Esophagus (tissue), 2 donors: ENCODE data around the gene TGM3. TPM values are rescaled to one million over a fixed set of nuclear protein-coding genes. Genes with fewer than 3 reads are reported as not detected.

Experiments used
- H3K27ac ChIP-seq, 2 donors: one replicate each; pipeline ENCODE4 v1.5.1; 2013; ENCODE audit warnings: low read depth in 2 of 2, mild to moderate bottlenecking in 2 of 2, inconsistent platforms in 1 of 2, low read length in 1 of 2, moderate library complexity in 1 of 2
- H3K27me3 ChIP-seq, 2 donors: one replicate each; pipeline ENCODE4 v1.6.1; 2013; ENCODE audit warnings: low read length in 2 of 2, control low read depth in 1 of 2, mild to moderate bottlenecking in 1 of 2; ENCODE audit not compliant: insufficient read depth in 2 of 2, control insufficient read depth in 1 of 2
- H3K36me3 ChIP-seq, 2 donors: one replicate each; pipeline ENCODE4 v1.6.1; 2013; ENCODE audit warnings: low read length in 1 of 2; ENCODE audit not compliant: control insufficient read depth in 2 of 2, insufficient read depth in 2 of 2
- H3K4me1 ChIP-seq, 2 donors: one replicate each; pipeline ENCODE4 v1.6.1; 2013; ENCODE audit warnings: low read length in 1 of 2; ENCODE audit not compliant: control insufficient read depth in 2 of 2, insufficient read depth in 2 of 2
- H3K4me3 ChIP-seq, 2 donors: one replicate each; pipeline ENCODE4 v1.5.1; 2013; ENCODE audit warnings: low read length in 2 of 2, mild to moderate bottlenecking in 2 of 2, low read depth in 1 of 2, moderate library complexity in 1 of 2
- H3K9me3 ChIP-seq, 2 donors: one replicate each; pipeline ENCODE4 v1.6.1; 2013; ENCODE audit warnings: mild to moderate bottlenecking in 2 of 2, low read depth in 1 of 2, low read length in 1 of 2, moderate library complexity in 1 of 2; ENCODE audit not compliant: control insufficient read depth in 2 of 2, insufficient read depth in 1 of 2
- WGBS, 2 donors: extraction: QIAGEN DNeasy Blood & Tissue Kit; methylation state at CpG; one replicate each; pipeline ENCODE4 v1.1.7; 2013; 5-methylcytosine and 5-hydroxymethylcytosine counted together
- polyA plus RNA-seq, 2 donors: library from polyadenylated mRNA; stranded (reverse); fragments of 200-250 nt; gene quantifications; one replicate each; pipeline ENCODE4 v1.2.3, GENCODE V29; 2013
- donor health status: healthy with polysubstance abuse.
- donor health status: Bipolar disorder and iron deficiency.

The TGM3 gene
- polyA plus RNA-seq, 2 donors, result 1,528 to 2,175 TPM

- no peaks in the 10 kb centered on the region for H3K4me1 ChIP-seq
- 71 to 75% methylated on average over 4 of the region's 4 CpGs for WGBS, 2 donors
- H3K9me3 ChIP-seq, result no peaks in the 10 kb centered on the region
- H3K27ac ChIP-seq, result no peak overlapping the region
- no peak overlapping the region for H3K4me3 ChIP-seq
- no peaks in the 10 kb centered on the region for H3K27me3 ChIP-seq
- H3K36me3 ChIP-seq, result no peaks in the 10 kb centered on the region
Observed at GRCh38 chr20:2293971-2294370, 1.8 kb upstream of the TGM3 start.

DNA sequence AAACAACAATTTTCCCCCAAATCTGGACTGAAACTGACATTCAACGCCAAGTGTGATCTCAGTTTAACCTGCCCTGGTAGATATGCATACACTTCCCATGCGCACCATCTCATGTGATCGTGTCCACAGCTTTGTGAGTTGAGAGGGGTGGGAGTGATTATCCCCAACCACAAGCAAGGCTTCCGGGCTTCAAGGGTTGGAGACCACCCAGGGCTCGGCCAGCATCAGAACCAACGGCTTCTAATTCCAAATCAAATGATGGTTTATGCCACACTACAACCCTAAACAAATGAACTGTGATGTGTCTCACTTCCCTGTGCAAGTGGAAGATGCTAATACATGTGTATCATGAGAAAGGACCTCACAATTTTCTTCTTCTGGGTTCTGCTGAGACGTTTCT, 515 bp upstream of the TGM3 start:
- Histone ChIP-seq H3K4me3 (peak overlapping the region in 1 of 2 donors; percentile 57), H3K27ac (peak overlapping the region in 1 of 2 donors; percentile 79), H3K36me3 (no peaks in the 10 kb centered on the region), H3K27me3 (no peaks in the 10 kb centered on the region), H3K4me1 (peaks cover 0 to 4% of the 10 kb centered on the region in 2 donors), H3K9me3 (no peaks in the 10 kb centered on the region)
- whole genome bisulfite sequencing, 2 donors, result 73 to 77% methylated on average over 7 of the region's 7 CpGs

DNA sequence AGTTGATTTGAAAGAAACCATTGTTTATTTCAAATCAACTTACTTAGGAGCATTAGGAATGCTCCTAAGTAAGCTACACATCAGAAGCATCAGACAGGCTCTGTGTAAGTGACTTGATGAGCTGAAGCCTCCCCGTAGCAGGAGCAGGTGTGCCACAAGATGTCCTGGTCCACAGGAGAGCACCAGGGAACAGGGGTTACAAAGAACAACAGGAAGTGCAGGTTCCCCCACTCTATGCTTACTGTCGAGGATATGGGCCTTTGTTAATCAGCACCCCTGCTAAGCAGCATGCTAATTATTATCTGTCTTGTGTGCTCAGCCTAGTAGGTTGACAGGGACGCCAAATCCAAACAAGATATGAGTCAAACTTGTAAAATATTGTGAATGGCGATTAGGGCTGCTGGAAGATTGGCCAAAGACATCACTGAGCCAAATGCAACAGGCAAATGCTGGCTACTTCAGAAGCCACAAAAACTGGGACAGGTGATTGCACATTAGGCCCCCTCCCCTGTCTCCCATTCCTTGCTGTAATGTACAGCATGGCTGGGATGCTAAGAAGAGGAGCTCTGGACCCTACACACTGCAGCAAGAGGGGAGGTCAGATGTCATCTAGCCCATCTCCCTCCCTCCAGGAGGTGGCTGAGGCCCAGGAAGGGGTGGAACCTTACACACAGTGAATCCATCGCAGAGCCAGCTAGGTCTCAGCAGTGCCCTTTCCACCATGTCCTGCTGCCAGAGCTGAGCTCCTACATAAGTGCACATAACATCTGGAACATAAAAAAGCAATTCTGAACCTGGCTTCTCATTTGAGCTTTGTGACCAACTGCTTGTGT, 939 bp downstream of the TGM3 start:
- Histone ChIP-seq H3K36me3 (no peaks in the 10 kb centered on the region), H3K27me3 (no peaks in the 10 kb centered on the region), H3K9me3 (no peaks in the 10 kb centered on the region), H3K4me1 (peaks cover 0 to 4% of the 10 kb centered on the region in 2 donors), H3K27ac (peak overlapping the region; percentile 45 to 88), H3K4me3 (peak overlapping the region; percentile 43 to 57)
- 61 to 62% methylated on average over 5 of the region's 5 CpGs for WGBS, 2 donors

DNA sequence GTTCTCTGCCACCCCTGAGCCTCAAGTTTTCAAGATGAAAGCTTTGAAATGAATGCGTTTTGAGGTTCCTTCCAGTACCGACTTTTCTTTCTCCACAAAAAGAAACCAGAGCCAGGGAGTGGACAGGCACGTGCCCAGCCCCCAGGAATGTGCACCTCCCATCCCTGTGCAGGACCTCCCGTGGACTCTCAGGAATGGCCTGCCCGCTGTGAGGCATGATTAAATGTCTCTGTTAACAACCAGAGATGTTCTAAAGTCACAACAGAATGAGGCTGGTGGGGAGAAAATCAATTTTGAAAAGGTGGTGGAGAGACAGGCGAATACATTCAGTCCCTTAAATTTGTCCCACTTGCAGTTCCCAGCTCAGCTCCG, 1.5 kb downstream of the TGM3 start:
- 64 to 70% methylated on average over 7 of the region's 7 CpGs for WGBS, 2 donors

DNA sequence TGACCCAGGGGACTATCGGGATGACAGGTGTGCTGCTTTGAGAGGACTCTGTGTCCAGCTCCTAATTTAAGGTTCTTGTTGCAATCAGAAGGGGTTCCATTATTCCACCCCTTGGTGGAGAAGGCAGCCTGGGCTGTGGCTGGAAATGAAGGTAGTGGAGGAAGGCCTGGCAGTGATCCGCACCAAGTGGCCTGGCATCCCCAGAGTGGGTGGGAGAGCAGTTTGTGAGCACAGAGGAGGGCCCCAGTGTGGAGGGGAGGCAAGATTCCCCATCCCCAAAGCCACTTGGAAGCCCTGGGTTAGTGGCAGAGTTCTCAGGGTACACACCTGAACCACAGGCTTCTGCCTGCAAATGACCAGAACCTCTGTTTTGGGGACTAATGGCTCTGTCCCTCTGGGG, 2.3 kb downstream of the TGM3 start:
- peak overlapping the region; percentile 43 to 88 for H3K27ac ChIP-seq
- no peaks in the 10 kb centered on the region for H3K9me3 ChIP-seq
- no peaks in the 10 kb centered on the region for H3K36me3 ChIP-seq
- 92 to 98% methylated on average over 2 of the region's 2 CpGs for WGBS, 2 donors
- H3K27me3 ChIP-seq, result no peaks in the 10 kb centered on the region
- H3K4me1 ChIP-seq, result peaks cover 0 to 4% of the 10 kb centered on the region in 2 donors
- H3K4me3 ChIP-seq, result peak overlapping the region; percentile 33 to 57

More for the DNA sequence above, 1.5 kb downstream of the TGM3 start:
- no peaks in the 10 kb centered on the region for H3K9me3 ChIP-seq
- no peaks in the 10 kb centered on the region for H3K36me3 ChIP-seq
- no peaks in the 10 kb centered on the region for H3K27me3 ChIP-seq
- H3K27ac ChIP-seq, result peak overlapping the region in 1 of 2 donors; percentile 88
- H3K4me3 ChIP-seq, result peak overlapping the region; percentile 43 to 57
- peaks cover 0 to 4% of the 10 kb centered on the region in 2 donors for H3K4me1 ChIP-seq

- 77 to 87% methylated on average over 5 of the region's 5 CpGs for WGBS, 2 donors
- Histone ChIP-seq H3K27me3 (no peaks in the 10 kb centered on the region), H3K4me1 (peaks cover 0 to 4% of the 10 kb centered on the region in 2 donors), H3K9me3 (no peaks in the 10 kb centered on the region), H3K4me3 (peak overlapping the region; percentile 33 to 57), H3K36me3 (no peaks in the 10 kb centered on the region), H3K27ac (peak overlapping the region; percentile 35 to 88)
Observed at GRCh38 chr20:2298701-2299100, 2.9 kb downstream of the TGM3 start.

DNA sequence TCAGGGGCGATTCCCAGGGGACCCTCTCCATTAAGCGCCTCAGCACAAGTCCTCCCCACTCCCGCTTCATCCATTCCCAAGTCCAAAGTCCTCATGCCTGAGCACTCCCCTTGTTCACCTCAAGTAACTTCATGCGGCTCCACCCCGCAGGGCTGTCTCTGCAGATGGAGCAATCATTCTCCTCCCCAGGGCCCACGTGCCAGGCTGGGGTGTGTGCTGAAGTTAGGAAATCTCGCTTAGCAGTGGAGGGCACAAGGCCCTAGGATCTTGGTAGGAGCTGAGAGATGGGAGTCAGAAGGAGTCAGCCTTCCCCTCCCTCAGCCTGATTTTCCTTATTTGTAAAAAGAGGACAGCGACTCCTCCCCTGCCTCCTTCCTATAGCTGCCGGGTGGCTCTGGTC, 3.5 kb downstream of the TGM3 start:
- H3K36me3 ChIP-seq, result no peaks in the 10 kb centered on the region
- H3K4me1 ChIP-seq, result peaks cover 0 to 4% of the 10 kb centered on the region in 2 donors
- H3K27me3 ChIP-seq, result no peaks in the 10 kb centered on the region
- 57 to 65% methylated on average over 9 of the region's 9 CpGs for WGBS, 2 donors
- H3K9me3 ChIP-seq, result no peaks in the 10 kb centered on the region
- H3K27ac ChIP-seq, result peak overlapping the region in 1 of 2 donors; percentile 84
- peak overlapping the region in 1 of 2 donors; percentile 57 for H3K4me3 ChIP-seq

DNA sequence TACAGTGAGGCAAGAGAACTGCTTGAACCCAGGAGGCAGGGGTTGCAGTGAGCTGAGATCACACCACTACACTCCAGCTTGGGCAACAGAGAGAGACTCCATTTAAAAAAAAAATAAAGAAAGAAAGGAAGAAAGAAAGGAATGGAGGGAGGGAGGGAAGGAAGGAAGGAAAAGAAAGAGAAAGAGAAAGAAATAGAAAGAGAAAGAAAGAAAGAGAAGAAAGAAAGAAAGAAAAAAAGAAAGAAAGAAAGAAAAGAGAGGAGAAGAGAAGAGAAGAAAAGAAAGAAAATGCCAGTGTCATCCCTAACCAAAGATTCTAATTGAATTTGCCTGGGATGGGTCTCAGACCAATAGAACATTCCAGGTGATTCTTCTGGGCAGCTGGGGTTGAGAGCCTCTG, 4.2 kb downstream of the TGM3 start:
- H3K4me3 ChIP-seq, result no peak overlapping the region
- peak overlapping the region in 1 of 2 donors; percentile 84 for H3K27ac ChIP-seq
- peaks cover 0 to 4% of the 10 kb centered on the region in 2 donors for H3K4me1 ChIP-seq
- no peaks in the 10 kb centered on the region for H3K27me3 ChIP-seq
- H3K36me3 ChIP-seq, result no peaks in the 10 kb centered on the region
- no peaks in the 10 kb centered on the region for H3K9me3 ChIP-seq

DNA sequence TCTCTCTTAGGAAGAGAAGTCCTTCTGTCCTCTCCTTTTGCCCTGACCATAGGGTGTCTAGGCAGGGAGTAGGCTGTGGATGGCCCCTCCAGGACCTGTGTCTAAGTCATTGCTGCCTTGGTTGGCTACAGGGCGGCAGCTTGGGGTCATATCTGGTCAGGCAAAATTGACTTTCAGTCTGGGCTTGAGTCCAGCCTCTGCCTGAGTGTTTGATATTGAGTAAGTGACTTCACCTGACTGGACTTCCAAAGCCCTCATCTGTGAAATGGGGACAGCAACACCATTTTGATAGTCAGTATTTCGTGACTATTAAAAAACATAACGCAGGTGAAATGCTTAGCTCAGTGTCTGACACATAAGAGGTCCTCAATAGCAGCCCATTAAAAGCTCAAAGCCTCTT, 4.6 kb downstream of the TGM3 start:
- peak overlapping the region; percentile 24 to 76 for H3K27ac ChIP-seq
- H3K9me3 ChIP-seq, result no peaks in the 10 kb centered on the region
- H3K36me3 ChIP-seq, result no peaks in the 10 kb centered on the region
- no peak overlapping the region for H3K4me3 ChIP-seq
- H3K27me3 ChIP-seq, result no peaks in the 10 kb centered on the region
- peaks cover 0 to 6% of the 10 kb centered on the region in 2 donors for H3K4me1 ChIP-seq
- WGBS, 2 donors, result 73 to 89% methylated on average over 3 of the region's 3 CpGs

GRCh38 chr20:2301164-2301622, 5.4 kb downstream of the TGM3 start:
- peaks cover 0 to 2% of the 10 kb centered on the region in 2 donors for H3K9me3 ChIP-seq
- 53 to 55% methylated on average over 5 of the region's 5 CpGs for WGBS, 2 donors

More at GRCh38 chr20:2301164-2301622, 5.4 kb downstream of the TGM3 start:
- Histone ChIP-seq H3K27me3 (no peaks in the 10 kb centered on the region), H3K4me3 (no peak overlapping the region), H3K4me1 (peaks cover 0 to 9% of the 10 kb centered on the region in 2 donors), H3K36me3 (no peaks in the 10 kb centered on the region), H3K27ac (peak overlapping the region; percentile 3 to 58)
